Upper lobe of left lung (tissue), 4 donors: ENCODE results near the gene ZFYVE19.

Source experiments
- CTCF ChIP-seq, 6 experiments: fragments of 450-650 bp in 4 of 6; fragments of 200-600 bp in 2 of 6; sonication (generic) in 2 of 6; IDR thresholded peaks; one replicate each; pipeline ENCODE4 v1.5.1; 2016 to 2019; ENCODE audit warnings: antibody characterized with exemption in 6 of 6
- EP300 ChIP-seq, 4 donors: sonication (generic); formaldehyde crosslinking; IDR thresholded peaks; one replicate each; pipeline ENCODE4 v1.5.1; 2017; ENCODE audit warnings: antibody characterized with exemption in 4 of 4, control low read depth in 2 of 4
- POLR2AphosphoS5 ChIP-seq, 2 donors: sonication (generic); formaldehyde crosslinking; IDR thresholded peaks; one replicate each; pipeline ENCODE4 v1.5.1; 2017; ENCODE audit warnings: antibody characterized with exemption in 2 of 2

GRCh38 chr15:40863660-40864270 lies 56.9 kb downstream of the ZFYVE19 start:
- TF ChIP-seq CTCF (IDR thresholded peaks at IDR 0.05): no peak
- TF ChIP-seq EP300 (IDR thresholded peaks at IDR 0.05): no peak
- TF ChIP-seq POLR2AphosphoS5 (IDR thresholded peaks at IDR 0.05): no peak
